Activated CD8-positive, alpha-beta memory T cell treated with anti-CD3 and anti-CD28 coated beads, Interleukin-2, amount 50 U/mL, for 24 hours (primary cell): ENCODE measurements around the gene CKM.
"Not testable (repeated sequence)": the region's sequence is repeated elsewhere in the genome, so short reads cannot be mapped to it uniquely, and the experiment has no call there.

Source experiments
- DNase-seq: peaks from one replicate; pipeline ENCODE4 v3.0.0-alpha.2; 2020; ENCODE audit errors: extremely low read depth

Gene CKM

GRCh38 chr19:45349126-45349415 lies 26.4 kb upstream of the CKM start:
- DNase-seq = no peak

GRCh38 chr19:45348367-45349125 lies 25.9 kb upstream of the CKM start:
- DNase-seq = no peak

- DNase-seq = no peak
Measured at GRCh38 chr19:45347570-45348366, 25.1 kb upstream of the CKM start.

- DNase-seq = no peak
Measured at GRCh38 chr19:45346449-45346848, 23.8 kb upstream of the CKM start.

- no peak for DNase-seq
Measured at GRCh38 chr19:45345506-45345860, 22.8 kb upstream of the CKM start.

GRCh38 chr19:45344621-45345505 lies 22.2 kb upstream of the CKM start:
- no peak for DNase-seq

GRCh38 chr19:45342911-45343310 lies 20.2 kb upstream of the CKM start:
- no peak for DNase-seq

GRCh38 chr19:45340899-45341453 lies 18.3 kb upstream of the CKM start:
- no peak for DNase-seq

- DNase-seq = no peak
Measured at GRCh38 chr19:45340232-45340898, 17.7 kb upstream of the CKM start, which contains the start of gene KLC3. TSS of gene KLC3 (plus strand) at chr19:45340750. CDS start at chr19:45345542, 4,792 bp downstream.

GRCh38 chr19:45339629-45340028 lies 17.0 kb upstream of the CKM start:
- DNase-seq = no peak

- DNase-seq = no peak
Measured at GRCh38 chr19:45336696-45337251, 14.1 kb upstream of the CKM start.

- DNase-seq = not testable (repeated sequence)
Measured at GRCh38 chr19:45334881-45335280, 12.2 kb upstream of the CKM start.

GRCh38 chr19:45333609-45334303 lies 11.1 kb upstream of the CKM start:
- DNase-seq = no peak

- no peak for DNase-seq
Measured at GRCh38 chr19:45331411-45331810, 8.7 kb upstream of the CKM start.

GRCh38 chr19:45327404-45328143 lies 4.9 kb upstream of the CKM start:
- DNase-seq = no peak

- no peak for DNase-seq
Measured at GRCh38 chr19:45324349-45324907, 1.8 kb upstream of the CKM start.

- no peak for DNase-seq
Measured at GRCh38 chr19:45323671-45324081, 1.0 kb upstream of the CKM start.

- no peak for DNase-seq
Measured at GRCh38 chr19:45322311-45322710, 364 bp downstream of the CKM start.

- no peak for DNase-seq
Measured at GRCh38 chr19:45321848-45322247, 827 bp downstream of the CKM start.
